Stimulated activated CD8-positive, alpha-beta memory T cell treated with anti-CD3 and anti-CD28 coated beads, Interleukin-12 subunit alpha, Interleukin-12 subunit beta, amount 100 ng/mL, for 4 hours (primary cell): ENCODE results near the gene SPRED1.

Source experiments
- DNase-seq: peaks from one replicate; pipeline ENCODE4 v3.0.0-alpha.2; 2020; ENCODE audit warnings: low read depth

The SPRED1 gene

GRCh38 chr15:38362355-38362754 is 109.7 kb downstream of the SPRED1 start:
- no peak for DNase-seq

GRCh38 chr15:38367476-38367875 is 114.8 kb downstream of the SPRED1 start:
- DNase-seq, result no peak

GRCh38 chr15:38369936-38370478 is 117.4 kb downstream of the SPRED1 start:
- no peak for DNase-seq

- DNase-seq, result no peak
Measured at GRCh38 chr15:38373016-38373415, 120.4 kb downstream of the SPRED1 start.

GRCh38 chr15:38374029-38374428 is 121.4 kb downstream of the SPRED1 start:
- DNase-seq, result no peak

- DNase-seq, result no peak
Measured at GRCh38 chr15:38374556-38374955, 121.9 kb downstream of the SPRED1 start.

GRCh38 chr15:38376081-38376480 is 123.4 kb downstream of the SPRED1 start:
- no peak for DNase-seq

GRCh38 chr15:38377636-38378035 is 125.0 kb downstream of the SPRED1 start:
- DNase-seq, result no peak

- no peak for DNase-seq
Measured at GRCh38 chr15:38378161-38378560, 125.5 kb downstream of the SPRED1 start.

- no peak for DNase-seq
Measured at GRCh38 chr15:38389924-38390542, 137.4 kb downstream of the SPRED1 start.

- DNase-seq, result no peak
Measured at GRCh38 chr15:38391191-38391590, 138.6 kb downstream of the SPRED1 start.

- DNase-seq, result no peak
Measured at GRCh38 chr15:38398134-38398533, 145.5 kb downstream of the SPRED1 start.

- DNase-seq, result no peak
Measured at GRCh38 chr15:38401106-38401505, 148.5 kb downstream of the SPRED1 start.

GRCh38 chr15:38401701-38402100 is 149.1 kb downstream of the SPRED1 start:
- DNase-seq, result no peak

- no peak for DNase-seq
Measured at GRCh38 chr15:38406436-38406835, 153.8 kb downstream of the SPRED1 start.
